Testis (tissue), 3 donors: ENCODE data around the gene FUT6. TPM values are rescaled to one million over a fixed set of nuclear protein-coding genes. Genes with fewer than 3 reads are reported as not detected.
A peak's percentile ranks its signal among the peaks of the same experiment; 100 is the strongest.

ENCODE experiments used
- DNase-seq: peaks from one replicate; pipeline ENCODE4 v3.0.0-alpha.2; 2019
- H3K27ac ChIP-seq, 2 donors: fragments of 200-600 bp; sonication (generic); one replicate each; pipeline ENCODE4 v1.5.1; 2019
- H3K27me3 ChIP-seq: fragments of 200-600 bp; sonication (generic); one replicate; pipeline ENCODE4 v1.5.1; 2019
- H3K36me3 ChIP-seq: fragments of 200-600 bp; sonication (generic); one replicate; pipeline ENCODE4 v1.5.1; 2017; ENCODE audit warnings: low read depth; ENCODE audit errors: missing control alignments
- H3K4me1 ChIP-seq: fragments of 200-600 bp; sonication (generic); one replicate; pipeline ENCODE4 v1.5.1; 2019
- H3K4me3 ChIP-seq, 2 donors: fragments of 200-600 bp; sonication (generic); one replicate each; pipeline ENCODE4 v1.5.1; 2017 to 2019
- H3K9me3 ChIP-seq: fragments of 200-600 bp; sonication (generic); one replicate; pipeline ENCODE4 v1.5.1; 2017
- POLR2A ChIP-seq: fragments of 450-650 bp; IDR thresholded peaks from one replicate; pipeline ENCODE4 v1.6.1; 2017; ENCODE audit warnings: antibody characterized with exemption, mild to moderate bottlenecking, moderate library complexity
- WGBS, 2 donors: methylation state at CpG; one replicate each; pipeline ENCODE4 v1.1.5; 2018; 5-methylcytosine and 5-hydroxymethylcytosine counted together
- intact Hi-C: fragments of 100-400 bp; cut with DNase I; formaldehyde crosslinking; loops from one replicate; pipeline ENCODE4 v1.15.1; 2023; ENCODE audit warnings: low total_unique reads
- polyA plus RNA-seq: library from polyadenylated mRNA; stranded (reverse); fragments of 350-450 nt; fragmentation: Illumina TruSeq; extraction: RNeasy Lipid Tissue Mini Kit (QIAGEN cat#74804); gene quantifications from one replicate; pipeline ENCODE4 v1.2.3, GENCODE V29; 2014; ENCODE audit warnings: low read depth, low replicate concordance; ENCODE audit not compliant: insufficient read depth
- total RNA-seq, 2 donors: library from RNA; depleted of rRNA; stranded (reverse); fragments of >200 nt; gene quantifications; one replicate each; pipeline ENCODE4 v1.2.3, GENCODE V29; 2016
- TF ChIP-seq, protein P1 (sequence below), 3 experiments: fragments of 450-650 bp in 2 of 3; fragments of 200-600 bp in 1 of 3; sonication (generic) in 1 of 3; IDR thresholded peaks; one replicate each; pipeline ENCODE4 v1.5.1; 2016 to 2019; ENCODE audit warnings: antibody characterized with exemption in 3 of 3, mild to moderate bottlenecking in 2 of 3, moderate library complexity in 1 of 3

FUT6 gene
- total and polyA plus RNA-seq, 3 donors from 2014 or later, result 0.19 to 0.84 (median 0.39) TPM

DNA sequence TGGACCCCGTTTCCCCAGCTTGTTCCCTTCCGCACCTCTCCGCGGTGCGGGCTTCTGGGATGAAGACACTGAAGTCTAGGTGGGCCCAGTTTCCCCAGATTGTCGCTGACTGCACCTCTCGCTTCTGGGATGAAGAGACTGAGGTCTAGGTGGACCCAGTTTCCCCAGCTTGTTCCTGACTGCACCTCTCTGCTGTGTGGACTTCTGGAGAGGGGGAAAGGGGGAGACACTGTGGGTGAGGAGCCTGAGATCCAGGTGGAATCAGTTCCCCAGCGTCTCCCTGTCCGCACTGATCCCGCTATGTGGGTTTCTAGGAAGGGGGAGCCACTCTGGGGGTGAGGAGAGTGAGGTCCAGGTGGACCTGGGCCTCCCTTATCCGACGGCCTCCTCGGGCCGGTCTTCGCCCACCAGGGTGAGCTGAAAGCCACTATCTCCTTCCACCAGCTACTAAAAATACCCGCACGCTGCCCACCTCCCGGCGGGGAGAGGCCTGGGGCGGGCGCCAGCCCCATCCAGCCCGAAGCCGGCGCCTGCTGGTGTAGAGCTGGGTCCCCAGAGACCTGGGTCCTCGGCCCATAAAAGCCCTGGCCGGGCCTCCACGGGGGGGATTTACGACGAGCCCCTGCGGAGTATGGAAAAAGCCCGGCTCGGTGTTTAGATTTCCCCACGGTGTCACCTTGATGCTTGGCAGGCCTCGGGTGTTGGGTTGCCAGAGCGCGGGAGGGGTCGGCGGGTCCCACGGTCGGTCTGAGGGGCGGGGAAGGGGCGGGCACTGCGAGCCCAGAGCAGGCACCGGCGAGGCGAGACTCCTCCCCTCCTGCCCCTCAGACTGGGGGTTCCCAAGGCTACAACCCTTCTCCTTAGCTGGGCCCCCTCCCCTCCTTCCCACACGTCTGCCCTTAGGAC, 10.6 kb downstream of the FUT6 start:
- H3K4me3 ChIP-seq, result peak overlapping the region; percentile 39 to 64
- intact Hi-C loops, result no loop called here
- WGBS, 2 donors, result 3 to 5% methylated on average over 21 to 42 of the region's 47 CpGs
- peaks cover 3% of the 10 kb centered on the region for H3K4me1 ChIP-seq
- no peaks in the 10 kb centered on the region for H3K36me3 ChIP-seq
- TF ChIP-seq POLR2A, result no peak
- TF ChIP-seq, protein P1, sequence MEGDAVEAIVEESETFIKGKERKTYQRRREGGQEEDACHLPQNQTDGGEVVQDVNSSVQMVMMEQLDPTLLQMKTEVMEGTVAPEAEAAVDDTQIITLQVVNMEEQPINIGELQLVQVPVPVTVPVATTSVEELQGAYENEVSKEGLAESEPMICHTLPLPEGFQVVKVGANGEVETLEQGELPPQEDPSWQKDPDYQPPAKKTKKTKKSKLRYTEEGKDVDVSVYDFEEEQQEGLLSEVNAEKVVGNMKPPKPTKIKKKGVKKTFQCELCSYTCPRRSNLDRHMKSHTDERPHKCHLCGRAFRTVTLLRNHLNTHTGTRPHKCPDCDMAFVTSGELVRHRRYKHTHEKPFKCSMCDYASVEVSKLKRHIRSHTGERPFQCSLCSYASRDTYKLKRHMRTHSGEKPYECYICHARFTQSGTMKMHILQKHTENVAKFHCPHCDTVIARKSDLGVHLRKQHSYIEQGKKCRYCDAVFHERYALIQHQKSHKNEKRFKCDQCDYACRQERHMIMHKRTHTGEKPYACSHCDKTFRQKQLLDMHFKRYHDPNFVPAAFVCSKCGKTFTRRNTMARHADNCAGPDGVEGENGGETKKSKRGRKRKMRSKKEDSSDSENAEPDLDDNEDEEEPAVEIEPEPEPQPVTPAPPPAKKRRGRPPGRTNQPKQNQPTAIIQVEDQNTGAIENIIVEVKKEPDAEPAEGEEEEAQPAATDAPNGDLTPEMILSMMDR (IDR thresholded peaks at IDR 0.05), result no peak
- no peaks in the 10 kb centered on the region for H3K9me3 ChIP-seq
- H3K27me3 ChIP-seq, result no peaks in the 10 kb centered on the region
- DNase-seq, result no peak
- peak overlapping the region in 1 of 2 donors; percentile 64 for H3K27ac ChIP-seq

DNA sequence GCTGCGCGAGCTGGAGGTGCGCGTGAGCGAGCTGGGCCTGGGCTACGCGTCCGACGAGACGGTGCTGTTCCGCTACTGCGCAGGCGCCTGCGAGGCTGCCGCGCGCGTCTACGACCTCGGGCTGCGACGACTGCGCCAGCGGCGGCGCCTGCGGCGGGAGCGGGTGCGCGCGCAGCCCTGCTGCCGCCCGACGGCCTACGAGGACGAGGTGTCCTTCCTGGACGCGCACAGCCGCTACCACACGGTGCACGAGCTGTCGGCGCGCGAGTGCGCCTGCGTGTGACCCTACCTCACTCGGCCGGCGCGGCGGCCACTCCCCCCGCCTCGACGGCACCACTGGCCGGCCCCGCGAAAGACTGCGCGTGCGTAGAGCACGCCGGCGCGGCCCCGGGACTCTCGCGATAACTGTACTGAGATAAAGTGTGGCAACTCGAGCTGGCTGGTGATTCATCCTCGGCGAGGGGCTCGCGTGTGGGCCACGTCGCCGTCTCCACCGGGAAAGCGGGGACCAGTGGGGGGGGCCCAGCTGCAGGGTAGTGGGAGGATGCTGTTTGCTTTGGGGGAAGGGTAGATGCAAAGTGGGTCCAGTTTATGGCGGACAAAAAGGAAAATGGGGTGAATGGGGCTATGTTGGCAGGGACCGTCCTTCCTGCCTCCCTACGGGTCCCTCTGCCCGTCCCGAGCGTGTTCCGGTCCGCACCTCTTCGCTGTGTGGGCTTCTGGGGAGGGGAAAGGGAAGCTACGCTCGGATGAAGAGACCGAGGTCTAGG, 11.4 kb downstream of the FUT6 start:
- intact Hi-C loops, result no loop called here
- peak; percentile 95 for DNase-seq
- WGBS, 2 donors, result 1 to 5% methylated on average over 20 to 49 of the region's 91 CpGs

DNA sequence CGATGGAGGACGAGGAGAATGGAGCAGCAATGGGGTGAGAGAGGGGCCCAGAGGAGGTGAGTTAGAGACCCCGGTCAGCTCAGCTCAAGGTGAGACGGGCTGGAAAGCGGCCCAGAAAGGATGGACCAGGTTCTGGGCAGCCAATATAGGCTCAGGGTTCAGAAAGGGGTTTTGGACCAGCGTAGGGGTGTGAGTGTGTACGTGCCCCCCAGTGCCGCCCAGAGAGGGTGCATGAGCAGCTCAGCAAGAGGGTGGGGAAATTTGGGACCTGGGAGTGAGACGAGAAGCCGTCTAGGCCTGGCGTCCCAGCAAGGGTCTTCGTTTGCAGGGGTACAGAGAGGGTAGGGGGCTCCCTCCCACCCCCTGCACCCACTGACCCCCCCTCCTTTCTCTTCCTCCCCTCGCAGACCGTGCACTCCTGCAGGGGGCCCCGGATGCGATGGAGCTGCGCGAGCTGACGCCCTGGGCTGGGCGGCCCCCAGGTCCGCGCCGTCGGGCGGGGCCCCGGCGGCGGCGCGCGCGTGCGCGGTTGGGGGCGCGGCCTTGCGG, 12.1 kb downstream of the FUT6 start:
- no peaks in the 10 kb centered on the region for H3K27me3 ChIP-seq
- intact Hi-C loops, result no loop called here
- 16 to 20% methylated on average over 12 to 18 of the region's 37 CpGs for WGBS, 2 donors
- H3K36me3 ChIP-seq, result no peaks in the 10 kb centered on the region
- DNase-seq, result no peak
- peak overlapping the region; percentile 39 to 48 for H3K4me3 ChIP-seq
- TF ChIP-seq POLR2A, result no peak
- TF ChIP-seq, protein P1 (IDR thresholded peaks at IDR 0.05), result no peak
- H3K9me3 ChIP-seq, result no peaks in the 10 kb centered on the region
- H3K27ac ChIP-seq, result no peak overlapping the region
- peaks cover 3% of the 10 kb centered on the region for H3K4me1 ChIP-seq

More for the DNA sequence above, 11.4 kb downstream of the FUT6 start:
- no peaks in the 10 kb centered on the region for H3K36me3 ChIP-seq
- H3K4me3 ChIP-seq, result peak overlapping the region; percentile 39 to 64
- H3K4me1 ChIP-seq, result peaks cover 3% of the 10 kb centered on the region
- peak overlapping the region; percentile 41 to 64 for H3K27ac ChIP-seq
- H3K9me3 ChIP-seq, result no peaks in the 10 kb centered on the region
- peak; percentile 19 for TF ChIP-seq POLR2A
- TF ChIP-seq, protein P1 (IDR thresholded peaks at IDR 0.05), result peak in 1 of 3 experiments; percentile 13
- no peaks in the 10 kb centered on the region for H3K27me3 ChIP-seq

DNA sequence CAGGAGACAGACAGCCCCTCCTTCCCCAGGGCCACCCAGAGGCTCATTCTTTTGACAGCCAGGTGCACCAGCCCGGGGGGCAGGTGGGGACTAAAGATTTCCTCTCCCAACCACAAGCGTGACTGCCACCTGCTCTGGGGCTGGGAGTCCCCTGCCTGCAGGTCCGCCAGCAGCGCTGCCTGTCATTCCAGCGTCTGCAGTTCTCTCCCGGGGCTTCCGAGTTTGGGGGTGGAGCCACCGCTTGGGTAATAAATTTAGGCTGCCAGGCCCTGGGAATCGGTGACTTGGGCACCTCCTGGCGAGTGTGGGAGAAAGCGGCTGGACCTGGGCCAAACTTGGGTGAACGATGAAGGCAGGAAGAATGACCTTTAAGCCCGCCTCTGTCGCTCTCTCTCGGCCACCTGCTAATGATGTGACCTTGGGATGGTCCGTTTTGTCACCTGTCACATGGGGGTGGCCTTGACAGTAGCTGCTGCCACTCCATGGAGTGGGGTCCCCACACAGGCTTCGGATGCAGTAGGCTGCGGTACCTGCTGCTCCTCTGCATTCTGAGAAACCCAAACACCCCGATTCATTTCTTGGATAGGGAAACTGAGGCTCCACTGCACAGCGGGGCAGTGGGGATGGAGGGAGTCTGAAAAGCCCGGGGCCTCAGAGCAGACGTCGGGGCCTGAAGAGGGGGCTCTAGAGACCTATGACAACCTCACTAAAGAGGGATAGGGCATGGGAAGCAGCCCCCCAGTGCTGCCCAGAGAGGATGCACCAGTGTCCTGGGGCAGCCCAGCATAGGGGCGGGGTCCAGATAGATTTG, 12.8 kb downstream of the FUT6 start:
- no peaks in the 10 kb centered on the region for H3K9me3 ChIP-seq
- H3K4me1 ChIP-seq, result peaks cover 3% of the 10 kb centered on the region
- 6 to 15% methylated on average over 22 to 24 of the region's 24 CpGs for WGBS, 2 donors
- TF ChIP-seq, protein P1 (IDR thresholded peaks at IDR 0.05), result no peak
- TF ChIP-seq POLR2A, result no peak
- H3K4me3 ChIP-seq, result no peak overlapping the region
- DNase-seq, result peak; percentile 40
- H3K36me3 ChIP-seq, result no peaks in the 10 kb centered on the region
- intact Hi-C loops, result no loop called here
- no peaks in the 10 kb centered on the region for H3K27me3 ChIP-seq
- no peak overlapping the region for H3K27ac ChIP-seq
